GM18520 (cell line): ENCODE measurements around the gene C5orf46.
A peak's percentile ranks its signal among the peaks of the same experiment; 100 is the strongest.

Experiments used
- ATAC-seq: cut with Tn5 transposase; IDR thresholded peaks from one replicate; pipeline ENCODE4 v1.9.1; 2021; ENCODE audit not compliant: unreplicated experiment

C5orf46 gene

GRCh38 chr5:147859962-147860640 lies 46.2 kb downstream of the C5orf46 start:
- no peak for ATAC-seq

GRCh38 chr5:147858565-147858964 lies 47.8 kb downstream of the C5orf46 start:
- no peak for ATAC-seq

- ATAC-seq: peak; percentile 76
Observed at GRCh38 chr5:147857302-147858129, 48.8 kb downstream of the C5orf46 start.

- no peak for ATAC-seq
Observed at GRCh38 chr5:147856801-147857200, 49.5 kb downstream of the C5orf46 start.

GRCh38 chr5:147855774-147856069 lies 50.6 kb downstream of the C5orf46 start:
- ATAC-seq: no peak

GRCh38 chr5:147854894-147855773 lies 51.2 kb downstream of the C5orf46 start:
- ATAC-seq: no peak

GRCh38 chr5:147854331-147854730 lies 52.0 kb downstream of the C5orf46 start:
- ATAC-seq: no peak

- no peak for ATAC-seq
Observed at GRCh38 chr5:147853372-147853987, 52.9 kb downstream of the C5orf46 start.

GRCh38 chr5:147852365-147852764 lies 54.0 kb downstream of the C5orf46 start:
- no peak for ATAC-seq

GRCh38 chr5:147851578-147851977 lies 54.8 kb downstream of the C5orf46 start:
- ATAC-seq: no peak

- ATAC-seq: no peak
Observed at GRCh38 chr5:147849226-147849625, 57.1 kb downstream of the C5orf46 start.

- no peak for ATAC-seq
Observed at GRCh38 chr5:147845618-147846017, 60.7 kb downstream of the C5orf46 start.

- ATAC-seq: no peak
Observed at GRCh38 chr5:147844846-147845245, 61.5 kb downstream of the C5orf46 start.

GRCh38 chr5:147842869-147843268 lies 63.5 kb downstream of the C5orf46 start:
- no peak for ATAC-seq
